Measurements from ENCODE around the gene NAA16.

- TF ChIP-seq CTCF (conservative IDR thresholded peaks at IDR 0.05; ENCODE audit: low read length) (no peak), EZH2phosphoT487 (IDR thresholded peaks at IDR 0.05; ENCODE audit: borderline replicate concordance) (no peak)
Measured at GRCh38 chr13:41325752-41326151, 14.7 kb downstream of the NAA16 start.

Measured in Loucy (cell line).